Mucosa of gallbladder (tissue), 1 donor: ENCODE results near the gene GRAMD1C. TPM values are rescaled to one million over a fixed set of nuclear protein-coding genes. Genes with fewer than 3 reads are reported as not detected.

Experiments
- DNase-seq: peaks from one replicate; pipeline ENCODE4 v3.0.0-alpha.2; 2020; ENCODE audit warnings: low spot score
- total RNA-seq: library from RNA; stranded (reverse); gene quantifications from one replicate; pipeline ENCODE4 v1.2.1, GENCODE V29; 2021
- donor health status: DM: no; HTN: no; CAD: no.

The GRAMD1C gene
- total RNA-seq, 1 donor from 2014 or later = 8.2 TPM

DNA sequence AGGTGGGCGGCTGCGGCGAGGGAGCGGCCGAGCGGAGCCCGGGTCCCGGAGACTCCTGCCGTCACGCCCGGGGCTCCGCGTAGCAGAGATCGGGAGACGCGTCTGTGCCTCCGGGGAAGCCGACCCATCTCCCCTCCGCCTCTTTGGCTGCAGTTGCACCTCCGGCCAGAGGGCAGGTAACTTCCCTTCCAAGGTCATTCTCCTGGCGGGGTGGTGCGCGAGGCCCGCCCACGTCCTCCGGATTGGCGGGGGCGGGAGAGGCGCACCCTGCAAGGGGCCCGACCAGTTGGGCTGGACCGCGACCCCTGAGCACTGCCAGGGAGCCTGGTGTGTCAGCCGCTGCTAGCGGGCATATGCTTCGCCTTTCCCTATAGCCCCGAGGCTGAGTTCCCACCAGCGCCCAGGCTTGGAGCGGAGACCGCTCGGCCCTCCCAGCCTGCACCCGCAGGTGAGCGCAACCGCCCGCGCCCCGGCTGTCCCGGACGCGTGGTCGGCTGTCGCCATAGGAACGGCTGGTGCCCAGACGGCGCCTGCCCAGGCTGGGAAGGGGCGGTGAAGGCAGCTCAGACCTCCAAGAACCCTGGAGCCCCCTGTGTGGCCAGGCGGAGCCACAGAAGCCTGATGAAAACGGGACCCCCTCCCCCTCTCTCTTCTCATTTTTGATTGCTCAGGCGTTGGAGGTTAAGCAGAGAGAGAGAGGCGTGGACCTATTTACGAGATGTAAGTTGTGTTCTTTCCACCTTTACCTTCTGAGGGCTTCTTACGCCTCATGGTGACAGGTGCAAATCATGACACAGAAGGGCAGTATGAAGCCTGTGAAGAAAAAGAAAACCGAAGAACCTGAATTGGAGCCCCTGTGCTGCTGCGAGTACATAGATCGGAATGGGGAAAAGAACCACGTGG, 109.7 kb downstream of the GRAMD1C start:
- DNase-seq = no peak

DNA sequence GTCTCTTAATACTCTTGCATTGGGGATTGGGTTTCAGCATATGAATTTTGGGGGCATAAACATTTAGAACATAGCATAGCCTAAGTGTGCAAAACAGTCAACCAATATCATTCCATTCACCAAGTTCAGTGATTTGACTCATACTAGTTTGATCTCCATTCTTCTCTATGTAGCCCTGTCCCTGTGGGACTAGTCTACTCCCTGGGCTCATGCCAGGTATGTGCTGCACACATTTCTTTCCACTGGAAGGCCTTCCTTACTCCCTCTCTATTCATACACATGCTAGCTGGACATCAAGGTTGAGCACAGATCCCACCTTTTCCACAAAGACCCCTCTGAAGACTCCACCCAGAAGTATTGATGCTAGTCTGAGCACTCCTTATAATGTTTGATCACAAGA, 114.3 kb downstream of the GRAMD1C start:
- DNase-seq = no peak

DNA sequence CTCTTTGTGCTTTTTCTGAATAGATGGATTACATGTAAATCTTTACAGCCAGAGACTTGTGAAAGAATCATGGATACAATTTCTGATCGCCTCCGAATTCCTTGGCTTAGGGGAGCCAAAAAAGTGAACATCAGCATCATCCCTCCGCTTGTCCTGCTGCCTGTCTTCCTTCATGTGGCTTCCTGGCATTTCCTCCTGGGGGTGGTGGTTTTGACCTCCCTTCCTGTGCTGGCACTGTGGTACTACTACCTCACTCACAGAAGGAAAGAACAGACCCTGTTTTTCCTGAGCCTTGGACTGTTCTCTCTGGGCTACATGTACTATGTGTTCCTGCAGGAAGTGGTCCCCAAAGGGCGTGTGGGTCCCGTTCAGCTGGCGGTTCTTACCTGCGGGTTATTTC, 115.1 kb downstream of the GRAMD1C start:
- DNase-seq = no peak

DNA sequence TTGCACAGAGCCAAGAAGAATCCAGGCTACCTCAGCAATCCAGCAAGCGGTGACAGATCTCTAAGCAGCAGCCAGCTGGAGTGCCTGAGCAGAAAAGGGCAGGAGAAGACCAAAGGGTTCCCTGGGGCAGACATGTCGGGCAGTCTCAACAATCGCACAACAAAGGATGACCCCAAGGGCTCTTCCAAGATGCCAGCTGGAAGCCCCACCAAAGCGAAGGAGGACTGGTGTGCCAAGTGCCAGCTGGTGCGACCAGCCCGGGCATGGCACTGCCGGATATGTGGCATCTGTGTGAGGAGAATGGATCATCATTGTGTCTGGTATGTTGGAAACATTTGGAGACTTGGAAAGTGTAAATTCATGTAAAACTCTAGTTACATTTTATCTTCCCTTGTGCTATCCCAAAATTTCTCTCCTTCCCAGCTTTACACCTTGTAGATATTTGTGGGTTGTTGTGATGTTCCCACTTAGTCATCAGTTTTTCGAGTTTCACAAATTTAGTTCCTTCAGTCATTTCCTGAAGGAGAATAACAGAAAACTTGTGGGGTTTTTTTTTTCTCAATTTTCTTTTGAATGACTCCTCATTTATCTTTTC, 115.6 kb downstream of the GRAMD1C start:
- no peak for DNase-seq

DNA sequence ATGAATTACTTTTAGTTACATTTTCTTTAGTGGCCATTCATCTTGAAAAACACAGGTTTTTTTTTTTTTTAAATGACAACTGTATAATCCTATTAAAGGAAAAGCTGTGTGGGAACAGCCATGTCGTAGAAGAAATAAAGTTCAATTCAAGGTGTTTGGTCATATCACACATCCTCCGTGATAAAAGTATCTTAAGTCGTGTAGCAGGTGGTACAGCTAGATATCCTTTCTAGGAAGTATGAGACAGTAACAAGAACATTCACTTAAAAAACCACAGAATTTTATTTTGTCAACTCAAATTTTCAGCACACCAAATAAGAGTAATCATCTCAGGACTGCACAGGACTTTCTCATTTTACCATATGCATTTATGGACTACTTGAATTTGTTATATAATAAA, 125.3 kb downstream of the GRAMD1C start:
- no peak for DNase-seq

DNA sequence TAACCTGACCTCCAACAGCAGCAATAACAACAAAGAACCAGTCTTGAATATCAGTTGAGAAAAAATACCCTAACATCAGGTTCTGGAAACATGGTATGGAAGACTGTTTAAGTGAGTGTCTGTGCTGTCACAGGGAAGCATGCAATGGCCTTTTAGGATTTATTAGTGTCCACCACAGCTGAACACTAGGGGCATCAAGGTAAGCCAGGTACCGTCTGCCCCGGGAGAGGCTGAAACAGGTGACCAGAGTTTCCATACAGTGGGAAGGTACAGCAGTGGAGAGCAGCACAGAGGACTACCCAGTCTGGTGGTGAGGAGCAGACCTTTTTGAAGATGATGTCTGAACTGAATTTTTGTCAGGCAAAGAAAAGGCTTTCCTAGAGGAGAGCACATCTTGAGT, 127.6 kb downstream of the GRAMD1C start:
- no peak for DNase-seq

DNA sequence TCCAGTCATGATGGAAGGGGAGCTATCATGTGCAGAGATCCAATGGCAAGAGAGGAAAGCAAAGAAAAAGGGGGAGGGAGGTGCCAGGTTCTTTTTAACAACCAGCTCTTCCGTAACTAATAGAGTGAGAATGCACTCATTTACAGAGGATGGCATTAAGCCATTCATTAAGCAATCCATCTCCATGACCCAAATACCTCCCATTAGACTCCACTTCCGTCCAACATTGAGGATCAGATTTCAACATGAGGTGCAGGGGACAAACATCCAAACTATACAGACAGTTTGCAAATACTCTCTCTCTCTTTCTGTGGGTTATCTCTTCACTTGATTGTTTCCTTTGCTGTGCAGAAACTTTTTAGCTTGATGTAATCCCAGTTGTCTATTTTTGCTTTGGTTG, 130.4 kb downstream of the GRAMD1C start:
- DNase-seq = no peak

DNA sequence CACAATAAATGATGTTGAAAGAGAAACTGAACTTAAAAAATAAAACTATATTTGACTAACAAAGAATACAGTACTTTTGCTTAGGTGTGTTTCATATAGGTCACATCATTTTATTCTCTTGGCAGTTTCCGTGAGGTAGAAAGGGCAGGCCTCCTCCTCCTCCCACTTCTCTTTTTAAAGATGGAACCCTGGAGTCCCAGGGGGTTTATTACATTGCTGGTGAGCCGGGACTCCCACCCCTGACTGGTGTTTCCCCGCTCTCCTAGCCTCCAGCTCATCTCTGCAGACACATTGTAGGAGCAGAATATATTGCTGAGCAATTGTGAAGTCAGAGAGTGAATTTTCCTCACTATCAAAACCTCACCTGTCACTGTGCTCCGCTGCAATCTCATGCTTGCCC, 139.2 kb downstream of the GRAMD1C start:
- DNase-seq = no peak

DNA sequence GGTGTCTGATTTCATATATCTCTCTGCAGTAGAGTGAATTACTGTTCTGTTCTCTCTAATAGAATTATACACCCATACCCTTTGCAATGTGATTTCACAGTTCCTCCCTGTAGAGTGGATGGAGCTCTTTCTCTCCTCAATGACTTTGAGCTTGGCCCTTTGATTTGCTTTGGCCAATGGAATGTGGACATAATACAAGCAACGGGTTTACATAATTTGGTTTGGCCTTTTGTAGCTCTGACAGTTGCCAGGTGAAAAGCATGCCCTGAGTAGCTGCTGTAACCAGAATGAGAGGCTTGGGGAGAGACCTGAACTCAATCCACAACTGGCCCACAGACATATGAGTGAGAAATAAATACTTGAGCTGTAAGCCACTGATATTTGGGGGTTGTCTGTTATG, 141.3 kb downstream of the GRAMD1C start:
- no peak for DNase-seq

DNA sequence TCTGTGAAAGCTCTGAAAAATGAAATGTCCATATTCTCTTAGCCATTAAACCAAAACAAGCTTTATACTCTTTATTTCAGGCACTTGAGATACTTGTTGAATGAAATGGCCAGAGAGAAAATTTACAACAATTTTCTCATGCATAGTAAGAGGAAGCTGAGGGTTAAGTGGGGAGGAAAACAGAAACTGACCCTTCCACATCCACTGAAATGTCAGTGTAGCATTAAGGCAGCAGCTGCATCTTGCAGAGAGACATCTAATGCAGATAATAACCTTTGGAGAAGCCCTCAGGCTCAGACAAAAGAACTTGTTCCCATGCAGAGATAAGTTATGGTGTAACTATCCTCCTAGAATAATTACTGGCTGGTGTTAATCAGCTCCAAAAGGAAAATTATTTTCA, 143.2 kb downstream of the GRAMD1C start:
- no peak for DNase-seq

DNA sequence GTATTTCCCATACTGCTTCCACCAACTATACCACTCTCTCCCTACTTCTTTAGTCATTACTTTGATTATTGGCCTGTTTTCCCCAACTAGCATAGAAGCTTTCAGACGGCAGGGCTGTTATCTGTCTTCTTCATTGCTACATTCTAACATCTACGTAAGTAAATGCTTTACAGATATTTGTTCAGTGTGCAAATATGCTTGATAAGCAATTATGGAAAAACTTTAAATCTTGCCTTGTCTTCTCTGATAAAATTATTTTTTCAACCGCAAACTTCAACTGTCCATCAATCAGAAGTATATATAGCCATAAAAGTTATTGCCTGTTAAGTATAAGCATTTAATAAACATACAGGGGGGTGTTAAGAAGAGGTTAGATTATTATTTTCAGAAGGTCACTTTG, 145.0 kb downstream of the GRAMD1C start:
- no peak for DNase-seq

DNA sequence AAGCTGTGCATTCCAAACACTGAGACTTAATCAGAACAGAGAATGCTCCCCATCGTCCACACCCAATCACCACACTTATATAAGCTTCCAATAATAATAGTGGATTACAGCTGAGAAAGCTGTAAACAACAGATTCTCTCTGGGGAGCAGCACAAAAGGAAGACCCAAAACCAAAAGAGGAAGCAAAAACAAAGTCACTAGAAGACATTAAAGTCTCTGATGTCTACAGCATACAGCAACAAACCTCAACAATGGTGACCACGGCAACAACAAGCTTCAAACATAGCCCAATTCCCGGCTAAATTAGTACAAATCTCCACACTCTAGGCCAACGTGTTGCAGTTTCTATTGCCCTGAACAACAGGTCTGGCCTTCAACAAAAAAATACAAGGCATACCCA, 147.0 kb downstream of the GRAMD1C start:
- no peak for DNase-seq

Other genes starting within 250 kb of the GRAMD1C start
- gene USF3, start 142.1 kb upstream of the GRAMD1C start, total RNA-seq = 18.6 TPM
- 78.6 TPM for gene NAA50, start 92.5 kb upstream of the GRAMD1C start, total RNA-seq
- 81.5 TPM for gene ATP6V1A, start 91.8 kb upstream of the GRAMD1C start, total RNA-seq
- 7.7 TPM for gene ZDHHC23, start 109.2 kb downstream of the GRAMD1C start, total RNA-seq
- gene CCDC191, start 217.7 kb downstream of the GRAMD1C start, total RNA-seq = 7.2 TPM
- 16.4 TPM for gene QTRT2, start 217.9 kb downstream of the GRAMD1C start, total RNA-seq